ENCODE data around the gene SNRNP70. TPM values are rescaled to one million over a fixed set of nuclear protein-coding genes. Genes with fewer than 3 reads are reported as not detected.

The SNRNP70 gene
- total and polyA plus RNA-seq, 2 experiments from 2014 or later = 243 to 361 TPM

DNA sequence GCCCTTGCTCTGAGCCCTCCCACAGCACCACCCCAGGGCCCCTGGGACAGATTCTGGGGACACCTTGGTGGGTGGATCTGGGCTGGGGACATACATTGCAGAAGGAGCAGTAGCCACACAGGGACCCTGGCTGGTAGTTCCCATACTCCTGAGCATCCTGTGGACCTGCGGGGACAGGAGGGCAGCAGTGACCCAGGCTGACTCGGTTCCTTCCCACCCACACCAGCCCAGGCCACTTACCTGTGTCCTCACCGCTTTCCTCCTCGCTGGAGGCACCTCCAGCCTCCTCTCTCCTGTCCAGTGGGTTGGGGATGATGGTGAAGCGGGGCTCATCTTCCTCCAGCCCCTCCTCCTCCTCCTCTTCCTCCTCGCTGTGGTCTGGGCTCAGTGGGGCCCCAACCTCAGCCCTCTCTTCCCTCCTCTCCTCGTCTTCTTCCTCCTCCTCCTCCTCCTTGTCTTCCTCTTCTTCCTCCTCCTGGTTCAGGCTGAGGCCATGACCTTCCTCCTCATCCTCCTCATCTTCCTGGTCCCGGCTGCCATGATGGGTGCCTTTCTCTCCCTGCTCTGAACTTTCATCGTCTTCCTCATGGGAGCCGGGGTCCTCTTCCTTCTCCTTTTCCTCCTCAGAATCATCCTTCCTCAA, 68.0 kb downstream of the SNRNP70 start:
- H3K4me1 Mint-ChIP-seq = peaks cover 38% of the 10 kb centered on the region
- H3K36me3 ChIP-seq (ENCODE audit: insufficient read depth) = no peaks in the 10 kb centered on the region
- no peak overlapping the region for H3K27ac Mint-ChIP-seq
- peaks cover 13% of the 10 kb centered on the region for H3K9me3 Mint-ChIP-seq
- H3K27me3 Mint-ChIP-seq (ENCODE audit: insufficient read depth, low read depth, poor library complexity) = peaks cover 29% of the 10 kb centered on the region
- TF ChIP-seq POLR2AphosphoS5 (IDR thresholded peaks at IDR 0.05; ENCODE audit: low read depth) = no peak
- TF ChIP-seq, protein P1, sequence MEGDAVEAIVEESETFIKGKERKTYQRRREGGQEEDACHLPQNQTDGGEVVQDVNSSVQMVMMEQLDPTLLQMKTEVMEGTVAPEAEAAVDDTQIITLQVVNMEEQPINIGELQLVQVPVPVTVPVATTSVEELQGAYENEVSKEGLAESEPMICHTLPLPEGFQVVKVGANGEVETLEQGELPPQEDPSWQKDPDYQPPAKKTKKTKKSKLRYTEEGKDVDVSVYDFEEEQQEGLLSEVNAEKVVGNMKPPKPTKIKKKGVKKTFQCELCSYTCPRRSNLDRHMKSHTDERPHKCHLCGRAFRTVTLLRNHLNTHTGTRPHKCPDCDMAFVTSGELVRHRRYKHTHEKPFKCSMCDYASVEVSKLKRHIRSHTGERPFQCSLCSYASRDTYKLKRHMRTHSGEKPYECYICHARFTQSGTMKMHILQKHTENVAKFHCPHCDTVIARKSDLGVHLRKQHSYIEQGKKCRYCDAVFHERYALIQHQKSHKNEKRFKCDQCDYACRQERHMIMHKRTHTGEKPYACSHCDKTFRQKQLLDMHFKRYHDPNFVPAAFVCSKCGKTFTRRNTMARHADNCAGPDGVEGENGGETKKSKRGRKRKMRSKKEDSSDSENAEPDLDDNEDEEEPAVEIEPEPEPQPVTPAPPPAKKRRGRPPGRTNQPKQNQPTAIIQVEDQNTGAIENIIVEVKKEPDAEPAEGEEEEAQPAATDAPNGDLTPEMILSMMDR (conservative IDR thresholded peaks at IDR 0.05; ENCODE audit: low read depth in 2 of 2) = no peak
- no peak for TF ChIP-seq JUNB (IDR thresholded peaks at IDR 0.05; ENCODE audit: unreplicated experiment)
- TF ChIP-seq, protein P2, sequence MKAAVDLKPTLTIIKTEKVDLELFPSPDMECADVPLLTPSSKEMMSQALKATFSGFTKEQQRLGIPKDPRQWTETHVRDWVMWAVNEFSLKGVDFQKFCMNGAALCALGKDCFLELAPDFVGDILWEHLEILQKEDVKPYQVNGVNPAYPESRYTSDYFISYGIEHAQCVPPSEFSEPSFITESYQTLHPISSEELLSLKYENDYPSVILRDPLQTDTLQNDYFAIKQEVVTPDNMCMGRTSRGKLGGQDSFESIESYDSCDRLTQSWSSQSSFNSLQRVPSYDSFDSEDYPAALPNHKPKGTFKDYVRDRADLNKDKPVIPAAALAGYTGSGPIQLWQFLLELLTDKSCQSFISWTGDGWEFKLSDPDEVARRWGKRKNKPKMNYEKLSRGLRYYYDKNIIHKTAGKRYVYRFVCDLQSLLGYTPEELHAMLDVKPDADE (IDR thresholded peaks at IDR 0.05) = no peak
- no peak for TF ChIP-seq CREB1 (CRISPR knock-in tag; IDR thresholded peaks at IDR 0.05; ENCODE audit: low read depth)
- TF ChIP-seq ZNF114 (CRISPR knock-in tag; IDR thresholded peaks at IDR 0.05) = no peak
- TF ChIP-seq, protein P3, sequence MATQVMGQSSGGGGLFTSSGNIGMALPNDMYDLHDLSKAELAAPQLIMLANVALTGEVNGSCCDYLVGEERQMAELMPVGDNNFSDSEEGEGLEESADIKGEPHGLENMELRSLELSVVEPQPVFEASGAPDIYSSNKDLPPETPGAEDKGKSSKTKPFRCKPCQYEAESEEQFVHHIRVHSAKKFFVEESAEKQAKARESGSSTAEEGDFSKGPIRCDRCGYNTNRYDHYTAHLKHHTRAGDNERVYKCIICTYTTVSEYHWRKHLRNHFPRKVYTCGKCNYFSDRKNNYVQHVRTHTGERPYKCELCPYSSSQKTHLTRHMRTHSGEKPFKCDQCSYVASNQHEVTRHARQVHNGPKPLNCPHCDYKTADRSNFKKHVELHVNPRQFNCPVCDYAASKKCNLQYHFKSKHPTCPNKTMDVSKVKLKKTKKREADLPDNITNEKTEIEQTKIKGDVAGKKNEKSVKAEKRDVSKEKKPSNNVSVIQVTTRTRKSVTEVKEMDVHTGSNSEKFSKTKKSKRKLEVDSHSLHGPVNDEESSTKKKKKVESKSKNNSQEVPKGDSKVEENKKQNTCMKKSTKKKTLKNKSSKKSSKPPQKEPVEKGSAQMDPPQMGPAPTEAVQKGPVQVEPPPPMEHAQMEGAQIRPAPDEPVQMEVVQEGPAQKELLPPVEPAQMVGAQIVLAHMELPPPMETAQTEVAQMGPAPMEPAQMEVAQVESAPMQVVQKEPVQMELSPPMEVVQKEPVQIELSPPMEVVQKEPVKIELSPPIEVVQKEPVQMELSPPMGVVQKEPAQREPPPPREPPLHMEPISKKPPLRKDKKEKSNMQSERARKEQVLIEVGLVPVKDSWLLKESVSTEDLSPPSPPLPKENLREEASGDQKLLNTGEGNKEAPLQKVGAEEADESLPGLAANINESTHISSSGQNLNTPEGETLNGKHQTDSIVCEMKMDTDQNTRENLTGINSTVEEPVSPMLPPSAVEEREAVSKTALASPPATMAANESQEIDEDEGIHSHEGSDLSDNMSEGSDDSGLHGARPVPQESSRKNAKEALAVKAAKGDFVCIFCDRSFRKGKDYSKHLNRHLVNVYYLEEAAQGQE (IDR thresholded peaks at IDR 0.05; ENCODE audit: unreplicated experiment) = no peak
- TF ChIP-seq EZH2phosphoT487 (IDR thresholded peaks at IDR 0.05; ENCODE audit: unreplicated experiment) = no peak
- TF ChIP-seq ZNF331 (CRISPR knock-in tag; IDR thresholded peaks at IDR 0.05; ENCODE audit: low read depth) = no peak
- no peak for TF ChIP-seq STAT1 (IDR thresholded peaks at IDR 0.05; ENCODE audit: unreplicated experiment)
- TF ChIP-seq, protein P4, sequence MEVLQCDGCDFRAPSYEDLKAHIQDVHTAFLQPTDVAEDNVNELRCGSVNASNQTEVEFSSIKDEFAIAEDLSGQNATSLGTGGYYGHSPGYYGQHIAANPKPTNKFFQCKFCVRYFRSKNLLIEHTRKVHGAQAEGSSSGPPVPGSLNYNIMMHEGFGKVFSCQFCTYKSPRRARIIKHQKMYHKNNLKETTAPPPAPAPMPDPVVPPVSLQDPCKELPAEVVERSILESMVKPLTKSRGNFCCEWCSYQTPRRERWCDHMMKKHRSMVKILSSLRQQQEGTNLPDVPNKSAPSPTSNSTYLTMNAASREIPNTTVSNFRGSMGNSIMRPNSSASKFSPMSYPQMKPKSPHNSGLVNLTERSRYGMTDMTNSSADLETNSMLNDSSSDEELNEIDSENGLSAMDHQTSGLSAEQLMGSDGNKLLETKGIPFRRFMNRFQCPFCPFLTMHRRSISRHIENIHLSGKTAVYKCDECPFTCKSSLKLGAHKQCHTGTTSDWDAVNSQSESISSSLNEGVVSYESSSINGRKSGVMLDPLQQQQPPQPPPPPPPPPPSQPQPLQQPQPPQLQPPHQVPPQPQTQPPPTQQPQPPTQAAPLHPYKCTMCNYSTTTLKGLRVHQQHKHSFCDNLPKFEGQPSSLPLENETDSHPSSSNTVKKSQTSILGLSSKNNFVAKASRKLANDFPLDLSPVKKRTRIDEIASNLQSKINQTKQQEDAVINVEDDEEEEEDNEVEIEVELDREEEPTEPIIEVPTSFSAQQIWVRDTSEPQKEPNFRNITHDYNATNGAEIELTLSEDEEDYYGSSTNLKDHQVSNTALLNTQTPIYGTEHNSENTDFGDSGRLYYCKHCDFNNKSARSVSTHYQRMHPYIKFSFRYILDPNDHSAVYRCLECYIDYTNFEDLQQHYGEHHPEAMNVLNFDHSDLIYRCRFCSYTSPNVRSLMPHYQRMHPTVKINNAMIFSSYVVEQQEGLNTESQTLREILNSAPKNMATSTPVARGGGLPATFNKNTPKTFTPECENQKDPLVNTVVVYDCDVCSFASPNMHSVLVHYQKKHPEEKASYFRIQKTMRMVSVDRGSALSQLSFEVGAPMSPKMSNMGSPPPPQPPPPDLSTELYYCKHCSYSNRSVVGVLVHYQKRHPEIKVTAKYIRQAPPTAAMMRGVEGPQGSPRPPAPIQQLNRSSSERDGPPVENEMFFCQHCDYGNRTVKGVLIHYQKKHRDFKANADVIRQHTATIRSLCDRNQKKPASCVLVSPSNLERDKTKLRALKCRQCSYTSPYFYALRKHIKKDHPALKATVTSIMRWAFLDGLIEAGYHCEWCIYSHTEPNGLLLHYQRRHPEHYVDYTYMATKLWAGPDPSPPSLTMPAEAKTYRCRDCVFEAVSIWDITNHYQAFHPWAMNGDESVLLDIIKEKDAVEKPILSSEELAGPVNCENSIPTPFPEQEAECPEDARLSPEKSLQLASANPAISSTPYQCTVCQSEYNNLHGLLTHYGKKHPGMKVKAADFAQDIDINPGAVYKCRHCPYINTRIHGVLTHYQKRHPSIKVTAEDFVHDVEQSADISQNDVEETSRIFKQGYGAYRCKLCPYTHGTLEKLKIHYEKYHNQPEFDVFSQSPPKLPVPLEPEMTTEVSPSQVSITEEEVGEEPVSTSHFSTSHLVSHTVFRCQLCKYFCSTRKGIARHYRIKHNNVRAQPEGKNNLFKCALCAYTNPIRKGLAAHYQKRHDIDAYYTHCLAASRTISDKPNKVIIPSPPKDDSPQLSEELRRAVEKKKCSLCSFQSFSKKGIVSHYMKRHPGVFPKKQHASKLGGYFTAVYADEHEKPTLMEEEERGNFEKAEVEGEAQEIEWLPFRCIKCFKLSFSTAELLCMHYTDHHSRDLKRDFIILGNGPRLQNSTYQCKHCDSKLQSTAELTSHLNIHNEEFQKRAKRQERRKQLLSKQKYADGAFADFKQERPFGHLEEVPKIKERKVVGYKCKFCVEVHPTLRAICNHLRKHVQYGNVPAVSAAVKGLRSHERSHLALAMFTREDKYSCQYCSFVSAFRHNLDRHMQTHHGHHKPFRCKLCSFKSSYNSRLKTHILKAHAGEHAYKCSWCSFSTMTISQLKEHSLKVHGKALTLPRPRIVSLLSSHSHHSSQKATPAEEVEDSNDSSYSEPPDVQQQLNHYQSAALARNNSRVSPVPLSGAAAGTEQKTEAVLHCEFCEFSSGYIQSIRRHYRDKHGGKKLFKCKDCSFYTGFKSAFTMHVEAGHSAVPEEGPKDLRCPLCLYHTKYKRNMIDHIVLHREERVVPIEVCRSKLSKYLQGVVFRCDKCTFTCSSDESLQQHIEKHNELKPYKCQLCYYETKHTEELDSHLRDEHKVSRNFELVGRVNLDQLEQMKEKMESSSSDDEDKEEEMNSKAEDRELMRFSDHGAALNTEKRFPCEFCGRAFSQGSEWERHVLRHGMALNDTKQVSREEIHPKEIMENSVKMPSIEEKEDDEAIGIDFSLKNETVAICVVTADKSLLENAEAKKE (CRISPR knock-in tag; IDR thresholded peaks at IDR 0.05) = no peak
- no peak for TF ChIP-seq EZH2 (IDR thresholded peaks at IDR 0.05; ENCODE audit: low read depth, unreplicated experiment)
- TF ChIP-seq NANOG (IDR thresholded peaks at IDR 0.05; ENCODE audit: borderline replicate concordance) = no peak
- H3K27ac ChIP-seq (ENCODE audit: low read depth) = no peak overlapping the region
- no peaks in the 10 kb centered on the region for H4K20me1 ChIP-seq (replicated peaks; ENCODE audit: insufficient read depth)
- peaks cover 9% of the 10 kb centered on the region; the same call in 2 of the 3 replicates for H3K36me3 Mint-ChIP-seq (ENCODE audit: low read depth)
- H3K4me3 ChIP-seq = no peak overlapping the region
- no peaks in the 10 kb centered on the region for H3K79me2 ChIP-seq (replicated peaks; ENCODE audit: insufficient read depth)
- ATAC-seq (no peak), DNase-seq (ENCODE audit: low spot score) (no peak)
- peaks cover 8% of the 10 kb centered on the region for H3K27me3 ChIP-seq (ENCODE audit: insufficient read depth)
- no peak overlapping the region for H2AFZ ChIP-seq
- H3K4me1 ChIP-seq (ENCODE audit: insufficient read depth) = peaks cover 18% of the 10 kb centered on the region
- no peak overlapping the region for H3K4me2 ChIP-seq
- H3F3A ChIP-seq (replicated peaks; ENCODE audit: low read depth) = peaks cover 17% of the 10 kb centered on the region
- H3K4me3 Mint-ChIP-seq = peak overlapping the region; percentile 3; the same call in 1 of the 3 replicates
- peaks cover 12% of the 10 kb centered on the region for H3K9me2 ChIP-seq (ENCODE audit: insufficient read depth)

Data from GM23338 (cell line).